SK-N-SH (cell line): Measurements from ENCODE around the gene NUP88. TPM values are rescaled to one million over a fixed set of nuclear protein-coding genes. Genes with fewer than 3 reads are reported as not detected.

Experiments used
- CTCF ChIA-PET: fragments of 300-600, 350-600 bp; formaldehyde crosslinking; extraction: SDS; loops from one replicate; lab custom pipeline; 2021; lab: Yijun Ruan, JAX
- POLR2A ChIA-PET: fragments of 350-600 bp; sonication (Branson Sonifier 250); formaldehyde crosslinking; extraction: SDS; loops from one replicate; lab custom pipeline; 2020; ENCODE audit warnings: antibody characterized with exemption, inconsistent platforms; lab: Yijun Ruan, JAX
- DNase-seq: peaks from one replicate; pipeline ENCODE4 v3.0.0; 2012
- H2AFZ ChIP-seq: fragments of 200-600 bp; sonication (generic); 2 replicates; pipeline ENCODE4 v1.8.1; 2016; ENCODE audit warnings: antibody characterized with exemption, mild to moderate bottlenecking, low read depth
- H3F3A ChIP-seq: fragments of 200-600 bp; sonication (generic); replicated peaks from 2 replicates; pipeline ENCODE3; 2016; ENCODE audit warnings: antibody characterized with exemption, mild to moderate bottlenecking; ENCODE audit not compliant: insufficient read depth
- H3K27ac ChIP-seq, 2 experiments: fragments of 200-500 bp in 1 of 2; fragments of 200-600 bp in 1 of 2; sonication (Bioruptor generic) in 1 of 2; sonication (generic), shearing (Covaris generic) in 1 of 2; 2 replicates each; pipeline versions ENCODE4 v1.5.1 to v1.6.1; 2014 to 2016; ENCODE audit warnings: low read depth in 2 of 2, inconsistent platforms in 1 of 2, low read length in 1 of 2, mild to moderate bottlenecking in 1 of 2, mixed read lengths in 1 of 2
- H3K27me3 ChIP-seq: fragments of 200-600 bp; sonication (generic), shearing (Covaris generic); 2 replicates; pipeline ENCODE4 v1.6.1; 2016; ENCODE audit warnings: mixed run types; ENCODE audit not compliant: insufficient read depth
- H3K36me3 ChIP-seq, 2 experiments: fragments of 200-500 bp in 1 of 2; fragments of 200-600 bp in 1 of 2; sonication (Bioruptor generic) in 1 of 2; sonication (generic) in 1 of 2; replicated peaks in 1 of 2; 2 replicates each; pipeline versions ENCODE3 to v1.5.1; 2014 to 2016; ENCODE audit warnings: low read length in 1 of 2, mild to moderate bottlenecking in 1 of 2; ENCODE audit not compliant: insufficient read depth in 2 of 2, control insufficient read depth in 1 of 2
- H3K4me1 ChIP-seq, 2 experiments: fragments of 200-500 bp in 1 of 2; fragments of 200-600 bp in 1 of 2; sonication (Bioruptor generic) in 1 of 2; sonication (generic), shearing (Covaris generic) in 1 of 2; 2 replicates each; pipeline versions ENCODE4 v1.5.1 to v1.6.1; 2014 to 2016; ENCODE audit warnings: low read depth in 1 of 2, low read length in 1 of 2, mixed run types in 1 of 2; ENCODE audit not compliant: insufficient read depth in 2 of 2, control insufficient read depth in 1 of 2
- H3K4me2 ChIP-seq: fragments of 200-600 bp; sonication (generic), shearing (Covaris generic); 2 replicates; pipeline ENCODE4 v1.6.1; 2017; ENCODE audit warnings: mixed run types
- H3K4me3 ChIP-seq, 2 experiments: fragments of 200-500 bp in 1 of 2; fragments of 200-600 bp in 1 of 2; sonication (Bioruptor generic) in 1 of 2; sonication (generic), shearing (Covaris generic) in 1 of 2; 2 replicates each; pipeline versions ENCODE4 v1.5.1 to v1.8.1; 2014 to 2016; ENCODE audit warnings: low read depth in 2 of 2, inconsistent platforms in 1 of 2, low read length in 1 of 2, mild to moderate bottlenecking in 1 of 2, mixed read lengths in 1 of 2, moderate library complexity in 1 of 2
- H3K79me2 ChIP-seq: fragments of 200-600 bp; sonication (generic); 2 replicates; pipeline ENCODE4 v1.8.1; 2017; ENCODE audit warnings: mild to moderate bottlenecking; ENCODE audit not compliant: insufficient read depth
- H3K9ac ChIP-seq: fragments of 200-600 bp; sonication (generic); 2 replicates; pipeline ENCODE4 v1.6.1; 2017; ENCODE audit warnings: mixed run types
- H3K9me2 ChIP-seq: fragments of 200-600 bp; sonication (generic); 2 replicates; pipeline ENCODE4 v1.6.1; 2017; ENCODE audit warnings: mixed run types
- H3K9me3 ChIP-seq: fragments of 200-600 bp; sonication (generic); 2 replicates; pipeline ENCODE4 v1.6.1; 2017; ENCODE audit warnings: mixed run types, mild to moderate bottlenecking, moderate library complexity
- H4K20me1 ChIP-seq: fragments of 200-600 bp; sonication (generic); 2 replicates; pipeline ENCODE4 v1.6.1; 2017; ENCODE audit warnings: mild to moderate bottlenecking, mixed run types; ENCODE audit not compliant: insufficient read depth
- CTCF ChIP-seq: fragments of 200-600 bp; sonication (generic); IDR thresholded peaks from 2 replicates; pipeline ENCODE4 v1.6.1; 2017; ENCODE audit warnings: antibody characterized with exemption, mild to moderate bottlenecking, moderate library complexity
- FOXJ3 ChIP-seq: sonication (generic); formaldehyde crosslinking; IDR thresholded peaks from 2 replicates; pipeline ENCODE4 v1.5.1; 2020; ENCODE audit warnings: mild to moderate bottlenecking, missing genetic modification reagents
- GABPA ChIP-seq: IDR thresholded peaks from 2 replicates; pipeline ENCODE4 v1.4.0; 2012; ENCODE audit warnings: low read depth, mild to moderate bottlenecking
- GATA2 ChIP-seq: sonication (generic); formaldehyde crosslinking; IDR thresholded peaks from 2 replicates; pipeline ENCODE4 v1.5.0; 2020; ENCODE audit warnings: mild to moderate bottlenecking, missing genetic modification reagents
- IRF3 ChIP-seq: fragments of 150-350 bp; IDR thresholded peaks from 2 replicates; pipeline ENCODE4 v1.6.1; 2016; ENCODE audit warnings: mild to moderate bottlenecking, low read depth, low read length
- JUND ChIP-seq: IDR thresholded peaks from 2 replicates; pipeline ENCODE4 v1.4.0; 2012
- MAX ChIP-seq: IDR thresholded peaks from 2 replicates; pipeline ENCODE4 v1.4.0; 2012; ENCODE audit warnings: low read depth
- NFIC ChIP-seq: IDR thresholded peaks from 2 replicates; pipeline ENCODE4 v1.4.0; 2012; ENCODE audit warnings: borderline replicate concordance
- POLR2AphosphoS5 ChIP-seq: IDR thresholded peaks from 2 replicates; pipeline ENCODE4 v1.6.1; 2012; ENCODE audit warnings: low read depth, low read length
- RAD21 ChIP-seq: IDR thresholded peaks from 2 replicates; pipeline ENCODE4 v1.6.1; 2012; ENCODE audit warnings: mild to moderate bottlenecking, low read length
- RXRA ChIP-seq: IDR thresholded peaks from 2 replicates; pipeline ENCODE4 v1.4.0; 2012; ENCODE audit warnings: low read depth, mild to moderate bottlenecking, borderline replicate concordance
- SMC3 ChIP-seq: IDR thresholded peaks from 2 replicates; pipeline ENCODE4 v1.6.1; 2012; ENCODE audit warnings: low read depth, low read length, improper control_type of control experiment
- TAF1 ChIP-seq: IDR thresholded peaks from 2 replicates; pipeline ENCODE4 v1.6.1; 2012; ENCODE audit warnings: low read depth, mild to moderate bottlenecking, low read length, moderate library complexity, borderline replicate concordance
- TCF12 ChIP-seq: IDR thresholded peaks from 2 replicates; pipeline ENCODE4 v1.4.0; 2012
- TEAD4 ChIP-seq: IDR thresholded peaks from 2 replicates; pipeline ENCODE4 v1.4.0; 2012; ENCODE audit warnings: mild to moderate bottlenecking, borderline replicate concordance; ENCODE audit not compliant: insufficient read depth
- YY1 ChIP-seq: IDR thresholded peaks from 2 replicates; pipeline ENCODE4 v1.4.0; 2012; ENCODE audit warnings: low read depth, mild to moderate bottlenecking
- WGBS: methylation state at CpG from one replicate; pipeline ENCODE4 v1.1.6; 2017; ENCODE audit warnings: low lambda C conversion rate; 5-methylcytosine and 5-hydroxymethylcytosine counted together
- polyA plus RNA-seq, 3 experiments: library from polyadenylated mRNA; depleted of rRNA; stranded (reverse); fragments of >200 nt; gene quantifications; 2 replicates each; pipeline ENCODE4 v1.2.3, GENCODE V29; 2012
- TF ChIP-seq, protein P1 (sequence below): fragments of 150-350 bp; IDR thresholded peaks from 2 replicates; pipeline ENCODE4 v1.6.1; 2017; ENCODE audit warnings: antibody characterized with exemption, low read length, low read depth, borderline replicate concordance
- TF ChIP-seq, protein P2 (sequence below): IDR thresholded peaks from 2 replicates; pipeline ENCODE4 v1.4.0; 2012; ENCODE audit warnings: low read depth, borderline replicate concordance

Gene NUP88
- polyA plus RNA-seq, 1 of the 3 experiments (the other 2 are of a cell fraction): 54.1 TPM

GRCh38 chr17:5379351-5380107, 39.9 kb downstream of the NUP88 start:
- peaks cover 15% of the 10 kb centered on the region for H3F3A ChIP-seq
- no peaks in the 10 kb centered on the region for H4K20me1 ChIP-seq
- no peaks in the 10 kb centered on the region for H3K9me2 ChIP-seq
- H3K4me1 ChIP-seq: no peaks in the 10 kb centered on the region
- H3K4me2 ChIP-seq: no peak overlapping the region
- ChIA-PET CTCF (interaction anchor here (1.4 to 1.9 kb wide), 2 partner anchors 8 to 60 kb away, joined by 3 to 7 read pairs; partner anchors contain the start of gene C1QBP), POLR2A (interaction anchor here (0.6 kb wide), 1 partner anchor 98 kb away, joined by 4 read pairs; no protein-coding TSS in a partner anchor)
- no peaks in the 10 kb centered on the region for H3K9me3 ChIP-seq
- TF ChIP-seq RXRA: no peak
- TF ChIP-seq JUND: no peak
- no peak for TF ChIP-seq GATA2
- TF ChIP-seq YY1: no peak
- no peak for TF ChIP-seq TCF12
- no peak for TF ChIP-seq SMC3
- no peak for TF ChIP-seq TAF1
- TF ChIP-seq MAX: no peak
- TF ChIP-seq, protein P1, sequence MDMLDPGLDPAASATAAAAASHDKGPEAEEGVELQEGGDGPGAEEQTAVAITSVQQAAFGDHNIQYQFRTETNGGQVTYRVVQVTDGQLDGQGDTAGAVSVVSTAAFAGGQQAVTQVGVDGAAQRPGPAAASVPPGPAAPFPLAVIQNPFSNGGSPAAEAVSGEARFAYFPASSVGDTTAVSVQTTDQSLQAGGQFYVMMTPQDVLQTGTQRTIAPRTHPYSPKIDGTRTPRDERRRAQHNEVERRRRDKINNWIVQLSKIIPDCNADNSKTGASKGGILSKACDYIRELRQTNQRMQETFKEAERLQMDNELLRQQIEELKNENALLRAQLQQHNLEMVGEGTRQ: no peak
- no peak for TF ChIP-seq FOXJ3 (CRISPR knock-in tag)
- TF ChIP-seq GABPA: no peak
- TF ChIP-seq CTCF: no peak
- TF ChIP-seq NFIC: no peak
- no peaks in the 10 kb centered on the region for H3K79me2 ChIP-seq
- no peaks in the 10 kb centered on the region for H3K27me3 ChIP-seq
- no peak overlapping the region for H3K9ac ChIP-seq
- H3K36me3 ChIP-seq: peaks cover 62 to 64% of the 10 kb centered on the region in 2 experiments
- DNase-seq: no peak
- H3K4me3 ChIP-seq: no peak overlapping the region
- H2AFZ ChIP-seq: no peak overlapping the region
- 96% methylated on average over 11 of the region's 11 CpGs for WGBS
- no peak overlapping the region for H3K27ac ChIP-seq

- 93% methylated on average over 3 of the region's 3 CpGs for WGBS
- peaks cover 54 to 56% of the 10 kb centered on the region in 2 experiments for H3K36me3 ChIP-seq
- no peak for DNase-seq
- no peaks in the 10 kb centered on the region for H3K79me2 ChIP-seq
- H3K27ac ChIP-seq: no peak overlapping the region
- H4K20me1 ChIP-seq: no peaks in the 10 kb centered on the region
- POLR2A ChIA-PET: no interaction called here
- H3K9me2 ChIP-seq: no peaks in the 10 kb centered on the region
- H3K4me3 ChIP-seq: no peak overlapping the region
- H3K9ac ChIP-seq: no peak overlapping the region
- no peaks in the 10 kb centered on the region for H3K9me3 ChIP-seq
- TF ChIP-seq TEAD4 (no peak), RAD21 (no peak), POLR2AphosphoS5 (no peak; the same call in 1 of the 2 replicates), IRF3 (no peak), TAF1 (no peak), NFIC (no peak)
- TF ChIP-seq, protein P2, sequence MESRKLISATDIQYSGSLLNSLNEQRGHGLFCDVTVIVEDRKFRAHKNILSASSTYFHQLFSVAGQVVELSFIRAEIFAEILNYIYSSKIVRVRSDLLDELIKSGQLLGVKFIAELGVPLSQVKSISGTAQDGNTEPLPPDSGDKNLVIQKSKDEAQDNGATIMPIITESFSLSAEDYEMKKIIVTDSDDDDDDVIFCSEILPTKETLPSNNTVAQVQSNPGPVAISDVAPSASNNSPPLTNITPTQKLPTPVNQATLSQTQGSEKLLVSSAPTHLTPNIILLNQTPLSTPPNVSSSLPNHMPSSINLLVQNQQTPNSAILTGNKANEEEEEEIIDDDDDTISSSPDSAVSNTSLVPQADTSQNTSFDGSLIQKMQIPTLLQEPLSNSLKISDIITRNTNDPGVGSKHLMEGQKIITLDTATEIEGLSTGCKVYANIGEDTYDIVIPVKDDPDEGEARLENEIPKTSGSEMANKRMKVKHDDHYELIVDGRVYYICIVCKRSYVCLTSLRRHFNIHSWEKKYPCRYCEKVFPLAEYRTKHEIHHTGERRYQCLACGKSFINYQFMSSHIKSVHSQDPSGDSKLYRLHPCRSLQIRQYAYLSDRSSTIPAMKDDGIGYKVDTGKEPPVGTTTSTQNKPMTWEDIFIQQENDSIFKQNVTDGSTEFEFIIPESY: no peak
- TF ChIP-seq, all 33 proteins: peak for 0
- Histone ChIP-seq H3K27me3 (no peaks in the 10 kb centered on the region), H3K4me1 (no peaks in the 10 kb centered on the region), H3F3A (peaks cover 15% of the 10 kb centered on the region), H2AFZ (no peak overlapping the region), H3K4me2 (no peak overlapping the region)
- CTCF ChIA-PET: interaction anchor here (1.9 kb wide), 1 partner anchor 61 kb away, joined by 7 read pairs; the partner anchor contains the start of gene C1QBP
Measured at GRCh38 chr17:5378566-5379207, 40.8 kb downstream of the NUP88 start.
